CD14-positive monocyte (primary cell): ENCODE results near the gene RETREG3. TPM values are rescaled to one million over a fixed set of nuclear protein-coding genes. Genes with fewer than 3 reads are reported as not detected.
"Not testable (repeated sequence)": the region's sequence is repeated elsewhere in the genome, so short reads cannot be mapped to it uniquely, and the experiment has no call there.

ENCODE experiments used
- DNase-seq, 3 donors: peaks; one replicate each; pipeline ENCODE4 v3.0.0-alpha.2; 2011 to 2022
- H2AFZ ChIP-seq: 2 replicates; pipeline ENCODE4 v1.6.0; 2012; ENCODE audit warnings: mild to moderate bottlenecking, low read depth, low read length, inconsistent platforms; ENCODE audit not compliant: insufficient read depth, poor library complexity, severe bottlenecking
- H3K27ac ChIP-seq, 2 donors: 1 replicate in 1 of 2; 2 replicates in 1 of 2; pipeline ENCODE4 v1.5.1; 2012 to 2013; ENCODE audit warnings: low read length in 2 of 2, control low read depth in 1 of 2, inconsistent platforms in 1 of 2, low read depth in 1 of 2, mild to moderate bottlenecking in 1 of 2
- H3K27me3 ChIP-seq, 2 donors: one replicate each; pipeline versions ENCODE4 v1.6.0 to v1.6.1; 2011 to 2013; ENCODE audit warnings: low read length in 2 of 2; ENCODE audit not compliant: control insufficient read depth in 2 of 2, insufficient read depth in 2 of 2
- H3K36me3 ChIP-seq, 2 donors: replicated peaks in 1 of 2; 1 replicate in 1 of 2; 2 replicates in 1 of 2; pipeline versions ENCODE4 v1.5.1 to v1.6.1; 2012 to 2013; ENCODE audit warnings: low read length in 2 of 2, control low read depth in 1 of 2, inconsistent platforms in 1 of 2, mild to moderate bottlenecking in 1 of 2; ENCODE audit not compliant: insufficient read depth in 2 of 2, control insufficient read depth in 1 of 2
- H3K4me1 ChIP-seq, 2 donors: 1 replicate in 1 of 2; 2 replicates in 1 of 2; pipeline versions ENCODE4 v1.5.1 to v1.6.1; 2012 to 2013; ENCODE audit warnings: low read length in 2 of 2, control low read depth in 1 of 2, inconsistent platforms in 1 of 2, mild to moderate bottlenecking in 1 of 2, moderate library complexity in 1 of 2; ENCODE audit not compliant: insufficient read depth in 2 of 2, control insufficient read depth in 1 of 2
- H3K4me2 ChIP-seq: replicated peaks from 2 replicates; pipeline ENCODE3; 2012; ENCODE audit warnings: low read length, moderate library complexity, mild to moderate bottlenecking; ENCODE audit not compliant: poor library complexity, severe bottlenecking; ENCODE audit errors: extremely low read depth
- H3K4me3 ChIP-seq, 3 experiments: fragments of 200-600 bp in 1 of 3; sonication (generic) in 1 of 3; replicated peaks in 1 of 3; 1 replicate in 2 of 3; 2 replicates in 1 of 3; pipeline ENCODE4 v1.5.1; 2011 to 2013; ENCODE audit warnings: low read length in 3 of 3, mild to moderate bottlenecking in 3 of 3, control low read depth in 2 of 3, low read depth in 2 of 3, inconsistent platforms in 1 of 3, moderate library complexity in 1 of 3
- H3K79me2 ChIP-seq: 2 replicates; pipeline ENCODE4 v1.6.0; 2012; ENCODE audit warnings: mild to moderate bottlenecking, control low read depth, inconsistent platforms, low read length, moderate library complexity; ENCODE audit not compliant: insufficient read depth
- H3K9ac ChIP-seq: 2 replicates; pipeline ENCODE4 v1.6.0; 2017; ENCODE audit warnings: low read length, mild to moderate bottlenecking; ENCODE audit not compliant: insufficient read depth, poor library complexity, severe bottlenecking
- H3K9me3 ChIP-seq, 2 donors: replicated peaks in 1 of 2; 1 replicate in 1 of 2; 2 replicates in 1 of 2; pipeline versions ENCODE4 v1.5.1 to v1.6.1; 2012 to 2013; ENCODE audit warnings: low read length in 2 of 2, control low read depth in 1 of 2; ENCODE audit not compliant: control insufficient read depth in 1 of 2, insufficient read depth in 1 of 2
- H4K20me1 ChIP-seq: 2 replicates; pipeline ENCODE4 v1.6.0; 2012; ENCODE audit warnings: mild to moderate bottlenecking, low read length, control low read depth, moderate library complexity; ENCODE audit not compliant: insufficient read depth
- H3K27ac Mint-ChIP-seq, 7 donors: one replicate each; pipeline ENCODE4 v1.8.0; 2020; ENCODE audit warnings: mild to moderate bottlenecking in 7 of 7, mixed read lengths in 7 of 7, moderate library complexity in 6 of 7, inconsistent platforms in 2 of 7
- H3K27me3 Mint-ChIP-seq, 3 donors: one replicate each; pipeline ENCODE4 v1.8.0; 2021 to 2022; ENCODE audit warnings: low read depth in 3 of 3, mild to moderate bottlenecking in 3 of 3, mixed read lengths in 3 of 3, moderate library complexity in 3 of 3, inconsistent platforms in 1 of 3
- H3K36me3 Mint-ChIP-seq, 2 donors: one replicate each; pipeline ENCODE4 v1.8.0; 2020; ENCODE audit warnings: mixed read lengths in 2 of 2, inconsistent platforms in 1 of 2, mild to moderate bottlenecking in 1 of 2
- H3K4me1 Mint-ChIP-seq: one replicate; pipeline ENCODE4 v1.8.0; 2020; ENCODE audit warnings: mild to moderate bottlenecking, mixed read lengths
- H3K4me3 Mint-ChIP-seq, 2 donors: one replicate each; pipeline ENCODE4 v1.8.0; 2020; ENCODE audit warnings: mild to moderate bottlenecking in 2 of 2, mixed read lengths in 2 of 2, moderate library complexity in 1 of 2
- H3K9me3 Mint-ChIP-seq, 7 donors: one replicate each; pipeline ENCODE4 v1.8.0; 2020 to 2022; ENCODE audit warnings: mixed read lengths in 7 of 7, mild to moderate bottlenecking in 6 of 7, moderate library complexity in 6 of 7, inconsistent platforms in 2 of 7
- CTCF ChIP-seq: fragments of 200-600 bp; IDR thresholded peaks from one replicate; pipeline ENCODE4 v1.8.0; 2022; ENCODE audit warnings: antibody characterized with exemption, mild to moderate bottlenecking
- WGBS: methylation state at CpG from one replicate; pipeline ENCODE4 v1.1.5; 2013; ENCODE audit warnings: missing lambda C conversion rate; ENCODE audit not compliant: insufficient coverage; 5-methylcytosine and 5-hydroxymethylcytosine counted together
- intact Hi-C, 2 donors: fragments of 100-400 bp; cut with micrococcal nuclease; formaldehyde crosslinking; loops; one replicate each; pipeline versions ENCODE4 v1.15.0 to v1.15.1; 2023
- polyA plus RNA-seq, 3 donors: library from polyadenylated mRNA; depleted of rRNA in 1 of 3; unstranded in 2 of 3; stranded (reverse) in 1 of 3; fragments of 300-500 nt in 2 of 3; fragments of >200 nt in 1 of 3; fragmentation: Illumina TruSeq in 2 of 3; gene quantifications; 1 replicate in 2 of 3; 2 replicates in 1 of 3; pipeline ENCODE4 v1.2.3, GENCODE V29; 2012 to 2021

Gene RETREG3
- polyA plus RNA-seq, 3 donors: 34.0 to 69.9 (median 69.9) TPM

- Histone ChIP-seq H3K27me3 (peaks cover 11 to 20% of the 10 kb centered on the region in 2 donors), H3K4me3 (no peak overlapping the region), H2AFZ (no peak overlapping the region), H3K36me3 (peaks cover 18 to 20% of the 10 kb centered on the region in 2 donors), H4K20me1 (peaks cover 29% of the 10 kb centered on the region), H3K9ac (no peak overlapping the region), H3K4me2 (no peak overlapping the region), H3K27ac (no peak overlapping the region), H3K79me2 (no peaks in the 10 kb centered on the region), H3K4me1 (peaks cover 6 to 9% of the 10 kb centered on the region in 2 donors), H3K9me3 (no peaks in the 10 kb centered on the region)
- H3K27ac Mint-ChIP-seq: no peak overlapping the region
- H3K27me3 Mint-ChIP-seq: peaks cover 20 to 31% (median 26%) of the 10 kb centered on the region in 3 donors
- no peak for DNase-seq
- peaks cover 15% of the 10 kb centered on the region for H3K4me1 Mint-ChIP-seq
- H3K36me3 Mint-ChIP-seq: peaks cover 32 to 47% of the 10 kb centered on the region in 2 donors
- 94% methylated on average over 14 of the region's 14 CpGs for WGBS
- TF ChIP-seq CTCF: no peak
- H3K9me3 Mint-ChIP-seq: peaks cover 0 to 4% (median 0%) of the 10 kb centered on the region in 7 donors
- H3K4me3 Mint-ChIP-seq: peak overlapping the region in 1 of 2 donors; percentile 53
- intact Hi-C loops: no loop called here
Observed at GRCh38 chr17:42547698-42548069, 61.5 kb downstream of the RETREG3 start.

- no peak overlapping the region for H3K4me3 ChIP-seq
- peaks cover 12% of the 10 kb centered on the region for H3K4me1 Mint-ChIP-seq
- no peak for TF ChIP-seq CTCF
- H3K36me3 Mint-ChIP-seq: peaks cover 34 to 52% of the 10 kb centered on the region in 2 donors
- H3K4me1 ChIP-seq: peaks cover 6 to 9% of the 10 kb centered on the region in 2 donors
- intact Hi-C loops: no loop called here
- H2AFZ ChIP-seq: no peak overlapping the region
- peaks cover 20 to 31% (median 26%) of the 10 kb centered on the region in 3 donors for H3K27me3 Mint-ChIP-seq
- peaks cover 23 to 26% of the 10 kb centered on the region in 2 donors for H3K36me3 ChIP-seq
- no peak overlapping the region for H3K27ac ChIP-seq
- H3K9ac ChIP-seq: no peak overlapping the region
- H3K4me3 Mint-ChIP-seq: peak overlapping the region in 1 of 2 donors; percentile 42
- H4K20me1 ChIP-seq: peaks cover 29% of the 10 kb centered on the region
- H3K9me3 Mint-ChIP-seq: peaks cover 0 to 4% (median 0%) of the 10 kb centered on the region in 7 donors
- no peaks in the 10 kb centered on the region for H3K79me2 ChIP-seq
- H3K9me3 ChIP-seq: no peaks in the 10 kb centered on the region
- 96% methylated on average over 18 of the region's 23 CpGs for WGBS
- no peak overlapping the region for H3K4me2 ChIP-seq
- peaks cover 11 to 20% of the 10 kb centered on the region in 2 donors for H3K27me3 ChIP-seq
- DNase-seq: no peak
- peak overlapping the region in 1 of 7 donors; percentile 38 for H3K27ac Mint-ChIP-seq
Observed at GRCh38 chr17:42547001-42547461, 62.1 kb downstream of the RETREG3 start.

GRCh38 chr17:42545755-42546505 is 63.2 kb downstream of the RETREG3 start:
- H3K4me2 ChIP-seq, H3K27ac ChIP-seq, H3K9me3 ChIP-seq, intact Hi-C loops, H3K27ac Mint-ChIP-seq, H3K4me1 Mint-ChIP-seq, H3K4me3 ChIP-seq, H3K4me3 Mint-ChIP-seq, H3K9ac ChIP-seq, H3K9me3 Mint-ChIP-seq, H2AFZ ChIP-seq, H3K4me1 ChIP-seq, DNase-seq, H3K79me2 ChIP-seq: not testable (repeated sequence)
- WGBS: 94% methylated on average over 2 of the region's 9 CpGs
- H3K36me3 Mint-ChIP-seq: peaks cover 44 to 60% of the 10 kb centered on the region in 2 donors
- Histone ChIP-seq H3K27me3 (peaks cover 11 to 20% of the 10 kb centered on the region in 2 donors), H3K36me3 (peaks cover 31 to 37% of the 10 kb centered on the region in 2 donors), H4K20me1 (peaks cover 29% of the 10 kb centered on the region)
- H3K27me3 Mint-ChIP-seq: peaks cover 20 to 31% (median 26%) of the 10 kb centered on the region in 3 donors
